Neuronal stem cell (in vitro differentiated cells): ENCODE measurements around the gene IL1RAPL2.

Experiments
- DNase-seq: peaks from one replicate; pipeline ENCODE4 v3.0.0-alpha.2; 2013; ENCODE audit warnings: low spot score
- H2AFZ ChIP-seq: one replicate; pipeline ENCODE4 v1.6.1; 2013; ENCODE audit warnings: mild to moderate bottlenecking, low read length, inconsistent platforms
- H2AK5ac ChIP-seq: 2 replicates; pipeline ENCODE4 v1.6.1; 2013; ENCODE audit warnings: low read depth, mild to moderate bottlenecking, inconsistent platforms, low read length, moderate library complexity, mixed read lengths
- H2BK120ac ChIP-seq: 2 replicates; pipeline ENCODE4 v1.6.1; 2013; ENCODE audit warnings: low read depth, mild to moderate bottlenecking, inconsistent platforms, low read length, moderate library complexity, mixed read lengths
- H2BK12ac ChIP-seq: one replicate; pipeline ENCODE4 v1.6.1; 2013; ENCODE audit warnings: low read length, inconsistent platforms
- H2BK15ac ChIP-seq: 2 replicates; pipeline ENCODE4 v1.6.1; 2013; ENCODE audit warnings: mild to moderate bottlenecking, low read length, inconsistent platforms, mixed read lengths
- H2BK5ac ChIP-seq: one replicate; pipeline ENCODE4 v1.6.1; 2013; ENCODE audit warnings: inconsistent platforms, mild to moderate bottlenecking, low read length, moderate library complexity
- H3K14ac ChIP-seq: one replicate; pipeline ENCODE4 v1.6.1; 2013; ENCODE audit warnings: low read length, inconsistent platforms
- H3K18ac ChIP-seq: 2 replicates; pipeline ENCODE4 v1.6.1; 2013; ENCODE audit warnings: low read length, inconsistent platforms
- H3K23ac ChIP-seq: 2 replicates; pipeline ENCODE4 v1.6.1; 2013; ENCODE audit warnings: low read depth, mild to moderate bottlenecking, mixed read lengths, low read length, inconsistent platforms; ENCODE audit not compliant: poor library complexity
- H3K27ac ChIP-seq: replicated peaks from 3 replicates; pipeline ENCODE4 v1.5.1; 2013; ENCODE audit warnings: low read length, inconsistent platforms
- H3K27me3 ChIP-seq, 3 experiments: 2 replicates each; pipeline ENCODE4 v1.6.1; 2013; ENCODE audit warnings: low read length in 3 of 3, mild to moderate bottlenecking in 2 of 3, inconsistent platforms in 1 of 3, low read depth in 1 of 3, mixed read lengths in 1 of 3, moderate library complexity in 1 of 3; ENCODE audit not compliant: control insufficient read depth in 3 of 3, insufficient read depth in 3 of 3
- H3K36me3 ChIP-seq, 2 donors: replicated peaks in 1 of 2; 2 replicates each; pipeline ENCODE4 v1.6.1; 2013; ENCODE audit warnings: low read length in 2 of 2; ENCODE audit not compliant: control insufficient read depth in 2 of 2, insufficient read depth in 2 of 2
- H3K4ac ChIP-seq: 2 replicates; pipeline ENCODE4 v1.6.1; 2013; ENCODE audit warnings: inconsistent platforms, mild to moderate bottlenecking, low read length, moderate library complexity
- H3K4me1 ChIP-seq, 2 donors: 1 replicate in 1 of 2; 2 replicates in 1 of 2; pipeline ENCODE4 v1.6.1; 2013; ENCODE audit warnings: low read length in 2 of 2, low read depth in 1 of 2; ENCODE audit not compliant: control insufficient read depth in 2 of 2, insufficient read depth in 1 of 2
- H3K4me2 ChIP-seq: one replicate; pipeline ENCODE4 v1.6.1; 2013; ENCODE audit warnings: mild to moderate bottlenecking, low read length, inconsistent platforms; ENCODE audit not compliant: insufficient read depth, poor library complexity, severe bottlenecking
- H3K4me3 ChIP-seq, 2 donors: 2 replicates each; pipeline ENCODE4 v1.5.1; 2013; ENCODE audit warnings: low read length in 2 of 2, mild to moderate bottlenecking in 2 of 2, inconsistent platforms in 1 of 2, moderate library complexity in 1 of 2
- H3K79me1 ChIP-seq: one replicate; pipeline ENCODE4 v1.6.1; 2013; ENCODE audit warnings: low read depth, mild to moderate bottlenecking, inconsistent platforms, low read length, moderate library complexity
- H3K9ac ChIP-seq: one replicate; pipeline ENCODE4 v1.6.1; 2013; ENCODE audit warnings: mild to moderate bottlenecking, low read depth, low read length, inconsistent platforms; ENCODE audit not compliant: poor library complexity
- H3K9me3 ChIP-seq, 2 donors: replicated peaks in 1 of 2; 2 replicates each; pipeline versions ENCODE3 to v1.6.1; 2013; ENCODE audit warnings: low read length in 2 of 2, mild to moderate bottlenecking in 2 of 2, inconsistent platforms in 1 of 2, low read depth in 1 of 2, mixed read lengths in 1 of 2, moderate library complexity in 1 of 2; ENCODE audit not compliant: control insufficient read depth in 2 of 2, insufficient read depth in 1 of 2
- H4K8ac ChIP-seq: one replicate; pipeline ENCODE4 v1.6.1; 2013; ENCODE audit warnings: low read depth, mild to moderate bottlenecking, inconsistent platforms, low read length, moderate library complexity
- H4K91ac ChIP-seq: one replicate; pipeline ENCODE4 v1.6.1; 2013; ENCODE audit warnings: low read length, low read depth, mild to moderate bottlenecking, inconsistent platforms; ENCODE audit not compliant: poor library complexity
- WGBS, 2 donors: extraction: QIAGEN DNeasy Blood & Tissue Kit; methylation state at CpG; one replicate each; pipeline ENCODE4 v1.1.7; 2013; ENCODE audit warnings: missing lambda C conversion rate in 2 of 2, mixed read lengths in 1 of 2; ENCODE audit not compliant: insufficient read length in 2 of 2, insufficient replicate concordance in 1 of 2; ENCODE audit errors: extremely low coverage in 2 of 2; 5-methylcytosine and 5-hydroxymethylcytosine counted together

Gene IL1RAPL2

GRCh38 chrX:105488716-105489115 lies 922.7 kb downstream of the IL1RAPL2 start:
- H4K8ac ChIP-seq = no peak overlapping the region
- H2BK12ac ChIP-seq = no peak overlapping the region
- H3K4me1 ChIP-seq = no peaks in the 10 kb centered on the region
- DNase-seq = no peak
- H2AFZ ChIP-seq = no peak overlapping the region
- H3K4me2 ChIP-seq = no peak overlapping the region
- H3K14ac ChIP-seq = no peak overlapping the region
- no peak overlapping the region for H2BK15ac ChIP-seq
- no peak overlapping the region for H3K4ac ChIP-seq
- WGBS, 2 donors = no CpG with 5 or more reads among the region's 1 CpG
- H2BK120ac ChIP-seq = no peak overlapping the region
- H4K91ac ChIP-seq = no peak overlapping the region
- no peak overlapping the region for H3K18ac ChIP-seq
- no peaks in the 10 kb centered on the region for H3K9me3 ChIP-seq
- H3K36me3 ChIP-seq = no peaks in the 10 kb centered on the region
- no peaks in the 10 kb centered on the region for H3K79me1 ChIP-seq
- H3K27me3 ChIP-seq = no peaks in the 10 kb centered on the region
- no peak overlapping the region for H3K9ac ChIP-seq
- H3K4me3 ChIP-seq = no peak overlapping the region
- no peak overlapping the region for H3K23ac ChIP-seq
- H2BK5ac ChIP-seq = no peak overlapping the region
- H3K27ac ChIP-seq = no peak overlapping the region
- H2AK5ac ChIP-seq = no peak overlapping the region

GRCh38 chrX:105495376-105495775 lies 929.4 kb downstream of the IL1RAPL2 start:
- Histone ChIP-seq H3K27ac (no peak overlapping the region), H3K9ac (no peak overlapping the region), H3K4ac (no peak overlapping the region), H2AFZ (no peak overlapping the region), H2BK5ac (no peak overlapping the region), H3K4me1 (no peaks in the 10 kb centered on the region), H2BK15ac (no peak overlapping the region), H3K4me2 (no peak overlapping the region), H3K18ac (no peak overlapping the region), H2BK12ac (no peak overlapping the region), H3K23ac (no peak overlapping the region), H2AK5ac (no peak overlapping the region), H2BK120ac (no peak overlapping the region), H4K91ac (no peak overlapping the region), H3K14ac (no peak overlapping the region), H4K8ac (no peak overlapping the region), H3K4me3 (no peak overlapping the region), H3K27me3 (no peaks in the 10 kb centered on the region), H3K79me1 (no peaks in the 10 kb centered on the region), H3K36me3 (no peaks in the 10 kb centered on the region), H3K9me3 (no peaks in the 10 kb centered on the region)
- no peak for DNase-seq

GRCh38 chrX:105502336-105502735 lies 936.3 kb downstream of the IL1RAPL2 start:
- H3K9me3 ChIP-seq = no peaks in the 10 kb centered on the region
- H3K36me3 ChIP-seq = no peaks in the 10 kb centered on the region
- H3K23ac ChIP-seq = no peak overlapping the region
- H2BK120ac ChIP-seq = no peak overlapping the region
- no peak overlapping the region for H3K18ac ChIP-seq
- no peak overlapping the region for H4K91ac ChIP-seq
- no peak overlapping the region for H2BK5ac ChIP-seq
- H3K9ac ChIP-seq = no peak overlapping the region
- H2AFZ ChIP-seq = no peak overlapping the region
- H3K14ac ChIP-seq = no peak overlapping the region
- no peak overlapping the region for H3K4me3 ChIP-seq
- WGBS, 2 donors = no CpG with 5 or more reads among the region's 1 CpG
- no peak overlapping the region for H3K27ac ChIP-seq
- no peak overlapping the region for H3K4me2 ChIP-seq
- no peak overlapping the region for H2AK5ac ChIP-seq
- no peak overlapping the region for H4K8ac ChIP-seq
- no peaks in the 10 kb centered on the region for H3K27me3 ChIP-seq
- no peak overlapping the region for H2BK12ac ChIP-seq
- H3K4ac ChIP-seq = no peak overlapping the region
- H3K4me1 ChIP-seq = no peaks in the 10 kb centered on the region
- H3K79me1 ChIP-seq = no peaks in the 10 kb centered on the region
- H2BK15ac ChIP-seq = no peak overlapping the region
- no peak for DNase-seq

- no peak for DNase-seq
- no peak overlapping the region for H3K23ac ChIP-seq
- H3K4me2 ChIP-seq = no peak overlapping the region
- no peaks in the 10 kb centered on the region for H3K27me3 ChIP-seq
- H3K9ac ChIP-seq = no peak overlapping the region
- H2BK15ac ChIP-seq = no peak overlapping the region
- H2AK5ac ChIP-seq = no peak overlapping the region
- no peak overlapping the region for H2BK12ac ChIP-seq
- no peak overlapping the region for H4K8ac ChIP-seq
- no peak overlapping the region for H3K4me3 ChIP-seq
- H3K9me3 ChIP-seq = no peaks in the 10 kb centered on the region
- no peak overlapping the region for H4K91ac ChIP-seq
- no peak overlapping the region for H2AFZ ChIP-seq
- no peak overlapping the region for H3K18ac ChIP-seq
- H2BK120ac ChIP-seq = no peak overlapping the region
- no CpG with 5 or more reads among the region's 1 CpG for WGBS, 2 donors
- no peaks in the 10 kb centered on the region for H3K4me1 ChIP-seq
- H3K4ac ChIP-seq = no peak overlapping the region
- H3K36me3 ChIP-seq = no peaks in the 10 kb centered on the region
- H2BK5ac ChIP-seq = no peak overlapping the region
- no peaks in the 10 kb centered on the region for H3K79me1 ChIP-seq
- H3K27ac ChIP-seq = no peak overlapping the region
- H3K14ac ChIP-seq = no peak overlapping the region
Measured at GRCh38 chrX:105515561-105515960, 949.6 kb downstream of the IL1RAPL2 start.
